GM18520 (cell line): ENCODE measurements around the gene TRPM3.

Experiments used
- ATAC-seq: cut with Tn5 transposase; IDR thresholded peaks from one replicate; pipeline ENCODE4 v1.9.1; 2021; ENCODE audit not compliant: unreplicated experiment

Gene TRPM3

DNA sequence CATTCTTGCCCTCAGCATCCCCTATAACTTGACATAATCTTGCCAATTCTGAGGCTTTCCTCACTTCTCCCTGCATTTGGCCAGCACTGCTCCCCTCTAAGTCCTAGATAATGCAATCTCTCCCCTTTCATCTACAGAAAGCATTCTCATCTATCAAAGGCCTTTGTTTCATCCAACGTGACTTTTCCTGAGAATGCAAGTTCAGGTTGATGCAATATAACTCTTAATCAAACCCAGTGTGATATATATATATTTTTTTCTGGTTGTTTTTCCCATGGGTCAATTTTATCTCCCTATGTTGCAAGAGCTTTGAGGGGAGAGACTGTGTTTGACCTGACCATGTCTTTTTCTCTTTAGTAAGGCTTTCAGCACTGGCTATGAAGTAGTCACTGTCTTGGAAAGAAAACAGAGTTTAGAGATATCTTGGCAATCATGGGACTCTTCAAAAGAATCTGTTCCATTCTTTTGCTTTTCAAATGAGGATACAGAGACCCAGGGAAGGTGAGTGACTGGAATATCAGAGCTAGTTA is 268.6 kb downstream of the TRPM3 start:
- no peak for ATAC-seq

DNA sequence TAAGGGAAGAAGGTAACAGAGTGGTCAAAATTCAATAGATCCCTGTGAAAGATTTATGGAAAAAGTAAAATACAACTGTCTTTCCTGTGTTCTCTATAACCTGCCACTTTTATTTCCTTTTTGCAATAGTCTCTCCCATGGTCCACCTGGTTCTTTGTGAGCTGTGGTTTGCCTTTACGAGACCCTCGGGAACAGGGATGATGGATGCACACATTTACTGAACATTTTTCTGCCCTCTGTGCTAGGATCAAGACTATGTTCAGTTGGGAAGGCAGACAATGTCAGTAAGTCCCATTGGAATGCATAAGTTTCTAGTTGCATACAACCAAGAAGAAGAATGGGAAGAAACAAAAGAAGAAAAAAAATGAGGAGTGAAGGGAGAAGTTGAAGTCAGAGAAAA is 281.2 kb downstream of the TRPM3 start:
- no peak for ATAC-seq

DNA sequence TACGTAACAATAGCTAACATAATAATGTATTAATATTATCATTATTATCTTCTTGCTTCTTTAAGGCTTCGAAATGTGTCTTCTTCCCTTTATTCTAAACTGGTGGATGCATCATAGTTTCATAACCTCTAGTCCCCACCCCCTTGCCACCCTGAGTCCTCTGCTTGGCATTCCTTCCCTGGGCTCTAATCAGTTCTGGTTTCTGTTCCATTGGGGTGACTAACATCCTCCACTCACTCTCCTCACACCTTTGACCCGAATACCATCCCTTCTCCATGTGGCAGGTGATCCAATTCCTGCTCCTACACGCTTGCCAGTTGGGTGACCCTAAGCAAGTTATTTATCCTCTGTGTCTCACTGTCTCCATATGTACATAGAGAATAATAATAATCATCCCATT is 286.1 kb downstream of the TRPM3 start:
- no peak for ATAC-seq

DNA sequence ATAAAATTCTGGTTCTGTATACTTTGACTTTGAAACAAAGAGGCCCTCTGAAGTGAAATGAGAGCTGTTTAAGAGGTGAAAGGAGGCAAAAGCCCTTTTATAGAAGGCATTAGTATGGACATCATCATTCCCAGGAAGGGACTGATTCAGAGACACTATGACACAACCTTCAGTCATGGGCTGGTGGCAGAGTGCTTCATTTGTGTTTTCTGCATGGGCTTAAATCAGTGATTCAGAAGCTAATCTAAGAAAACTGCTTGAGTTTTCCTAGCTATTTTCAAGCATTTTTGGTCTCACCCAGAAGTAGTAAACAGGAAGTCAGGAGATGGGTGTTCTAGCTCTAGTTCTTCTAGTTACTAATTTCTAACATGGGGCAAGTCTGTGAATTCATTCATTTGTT is 288.9 kb downstream of the TRPM3 start:
- no peak for ATAC-seq

DNA sequence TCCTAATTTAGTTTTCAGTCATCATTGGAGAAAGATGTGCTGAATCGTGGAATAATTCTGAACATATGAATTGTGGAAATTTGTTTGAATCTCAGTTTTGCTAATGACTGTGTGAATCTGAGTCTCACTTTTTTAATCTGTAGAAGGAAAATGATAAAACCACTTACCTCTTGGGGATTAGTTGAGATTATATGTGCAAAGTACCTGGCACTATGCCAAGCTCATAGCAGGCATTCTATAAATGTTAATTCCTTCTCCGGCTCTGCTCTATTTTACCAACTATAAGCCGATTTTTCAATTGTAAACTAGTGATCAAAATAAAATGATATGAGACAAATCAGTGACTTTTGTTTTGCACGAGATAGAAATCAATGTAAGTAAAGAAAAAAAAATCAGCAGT is 290.8 kb downstream of the TRPM3 start:
- ATAC-seq: no peak

- ATAC-seq: no peak
Measured at GRCh38 chr9:70829591-70830265, 291.7 kb downstream of the TRPM3 start.

GRCh38 chr9:70826562-70826961 is 294.9 kb downstream of the TRPM3 start:
- no peak for ATAC-seq

DNA sequence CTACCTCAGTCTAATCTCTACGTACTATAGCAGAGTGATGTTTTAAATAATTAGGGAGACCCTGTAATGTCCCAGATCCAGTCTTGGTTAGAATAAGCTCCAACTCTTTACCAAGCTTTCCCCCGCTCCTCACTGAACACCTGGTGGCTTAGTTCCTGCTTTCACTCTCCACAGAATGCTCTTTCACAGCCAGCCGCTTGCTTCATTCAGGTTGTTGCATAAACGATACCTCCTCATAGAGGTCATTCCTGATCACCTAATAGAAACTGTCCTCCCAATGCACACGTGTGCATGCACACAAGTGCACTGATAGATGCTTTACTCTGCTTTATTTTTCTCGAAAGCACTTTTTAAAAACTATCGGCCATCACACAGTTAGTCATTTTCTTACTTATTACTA is 298.1 kb downstream of the TRPM3 start:
- ATAC-seq: no peak

- ATAC-seq: no peak
Measured at GRCh38 chr9:70817311-70817710, 304.1 kb downstream of the TRPM3 start.

DNA sequence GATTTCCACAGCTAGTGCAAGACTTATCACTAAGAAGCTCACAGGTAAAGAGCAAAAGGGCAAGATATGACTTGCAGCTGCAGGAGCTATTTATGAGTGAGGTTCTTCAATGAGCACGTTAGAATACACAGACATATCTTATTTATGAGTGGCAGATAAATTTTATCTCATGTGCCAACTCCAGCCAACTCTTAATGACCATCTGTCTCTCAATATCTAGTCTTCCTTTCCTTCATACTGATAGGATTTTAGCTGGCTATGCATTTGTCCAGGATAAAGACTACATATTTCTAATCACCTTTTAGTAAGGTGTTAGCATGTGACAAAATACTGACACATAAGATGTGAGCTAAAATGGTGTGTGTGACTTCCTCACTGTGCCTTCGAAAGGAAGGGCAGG is 304.5 kb downstream of the TRPM3 start:
- no peak for ATAC-seq

- no peak for ATAC-seq
Measured at GRCh38 chr9:70816316-70816715, 305.1 kb downstream of the TRPM3 start.

DNA sequence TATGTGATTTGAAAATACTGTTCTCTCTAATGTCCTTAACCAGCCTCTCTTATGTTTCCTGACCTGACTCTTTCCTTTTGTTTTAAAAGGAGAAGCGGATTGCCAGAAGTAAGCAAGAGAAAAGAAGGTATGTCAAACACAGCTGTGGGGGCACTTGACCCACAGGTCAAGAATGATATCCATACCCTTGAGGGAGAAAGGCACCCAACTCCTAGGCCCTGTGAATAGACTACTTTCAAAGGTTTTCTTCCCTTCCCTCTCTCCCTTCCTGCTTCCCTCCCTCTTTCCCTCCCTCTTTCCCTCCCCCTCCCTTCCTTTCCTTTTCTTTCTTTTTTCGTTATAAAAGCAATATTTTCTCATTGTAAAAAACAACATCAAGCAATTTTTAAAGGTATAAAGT is 306.8 kb downstream of the TRPM3 start:
- ATAC-seq: no peak

DNA sequence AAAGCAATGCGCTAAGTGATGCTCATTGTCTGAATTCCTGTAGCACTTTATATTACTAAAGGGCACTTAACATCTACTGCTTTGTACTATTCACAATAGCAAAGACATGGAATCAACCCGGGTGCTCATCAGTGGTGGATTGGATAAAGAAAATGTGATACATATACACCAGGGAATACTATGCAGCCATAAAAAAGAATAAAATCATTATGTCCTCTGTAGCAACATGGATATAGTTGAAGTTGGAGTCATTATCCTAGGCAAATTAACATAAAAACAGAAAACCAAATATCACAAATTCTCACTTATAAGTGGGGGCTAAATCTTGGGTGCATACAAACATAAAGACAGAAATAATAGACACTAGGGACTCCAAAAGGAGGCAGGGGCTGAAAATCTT is 308.3 kb downstream of the TRPM3 start:
- ATAC-seq: no peak

- ATAC-seq: no peak
Measured at GRCh38 chr9:70811638-70812037, 309.8 kb downstream of the TRPM3 start.

DNA sequence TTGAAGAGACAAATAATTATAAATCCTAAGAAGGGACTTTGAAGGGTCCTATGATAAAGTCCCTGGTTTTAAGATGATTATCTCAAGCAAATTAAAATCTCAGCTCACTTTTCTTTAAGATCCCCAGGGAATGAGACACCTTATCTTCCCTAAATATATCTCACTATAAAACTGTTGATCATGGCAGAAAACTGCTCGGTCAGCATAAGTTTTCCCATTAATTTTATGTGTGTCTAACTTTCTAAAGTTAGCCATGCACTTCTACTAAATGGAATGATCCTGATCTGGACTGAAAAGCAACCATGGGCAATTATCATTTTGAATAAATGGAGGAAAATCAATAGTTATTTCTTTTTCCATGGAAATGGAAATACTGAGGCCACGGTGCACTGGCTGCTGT is 314.5 kb downstream of the TRPM3 start:
- ATAC-seq: no peak

- no peak for ATAC-seq
Measured at GRCh38 chr9:70805949-70806348, 315.5 kb downstream of the TRPM3 start.

GRCh38 chr9:70802758-70803436 is 318.5 kb downstream of the TRPM3 start:
- ATAC-seq: no peak

DNA sequence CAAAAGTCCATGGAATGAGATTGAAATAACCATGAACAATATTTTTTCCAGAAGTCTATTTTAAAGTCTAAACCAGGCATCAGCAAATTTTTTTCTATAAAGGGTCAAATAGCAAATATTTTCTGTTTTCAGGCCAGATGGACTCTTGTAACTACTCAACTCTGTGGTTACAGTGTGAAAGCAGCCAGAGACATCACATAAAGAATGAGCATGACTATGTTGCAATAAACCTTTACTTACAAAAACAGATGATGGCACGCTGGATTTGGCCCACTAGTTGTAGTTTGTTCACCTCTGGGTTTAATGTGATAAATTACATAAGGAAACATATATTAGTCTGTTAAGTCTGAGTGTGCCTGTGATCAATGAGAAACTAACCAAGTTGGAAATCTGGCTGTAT is 319.2 kb downstream of the TRPM3 start:
- ATAC-seq: no peak

DNA sequence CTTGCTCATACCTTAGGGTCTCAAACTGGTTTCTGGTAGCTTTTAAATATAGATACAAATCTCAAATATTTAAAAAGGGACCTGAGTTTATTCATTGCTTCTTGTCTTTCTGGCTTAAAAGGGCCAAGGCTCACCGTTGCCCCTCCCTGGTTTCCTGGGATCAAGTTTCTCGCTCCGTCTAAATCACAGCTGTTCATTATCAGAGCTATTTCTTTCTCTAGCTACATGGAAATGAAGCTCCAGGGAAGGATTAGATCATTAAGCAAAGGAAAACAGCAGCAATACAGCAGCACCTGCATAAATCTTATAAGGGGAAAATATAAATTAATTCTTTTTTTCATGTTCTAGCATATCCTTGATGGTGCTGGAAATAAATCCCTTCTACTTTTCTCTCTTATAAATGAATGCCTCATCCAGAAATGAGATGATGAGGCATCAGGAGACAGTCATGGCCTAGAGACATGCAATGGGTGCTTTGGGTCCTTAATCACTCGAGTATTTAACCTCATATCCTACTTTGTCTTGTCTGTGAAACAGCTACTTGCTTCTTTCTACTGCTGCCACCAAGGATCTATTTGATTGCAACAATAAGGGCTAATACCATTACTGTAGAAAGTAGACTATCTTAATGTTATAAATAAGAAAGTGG is 320.1 kb downstream of the TRPM3 start:
- no peak for ATAC-seq

DNA sequence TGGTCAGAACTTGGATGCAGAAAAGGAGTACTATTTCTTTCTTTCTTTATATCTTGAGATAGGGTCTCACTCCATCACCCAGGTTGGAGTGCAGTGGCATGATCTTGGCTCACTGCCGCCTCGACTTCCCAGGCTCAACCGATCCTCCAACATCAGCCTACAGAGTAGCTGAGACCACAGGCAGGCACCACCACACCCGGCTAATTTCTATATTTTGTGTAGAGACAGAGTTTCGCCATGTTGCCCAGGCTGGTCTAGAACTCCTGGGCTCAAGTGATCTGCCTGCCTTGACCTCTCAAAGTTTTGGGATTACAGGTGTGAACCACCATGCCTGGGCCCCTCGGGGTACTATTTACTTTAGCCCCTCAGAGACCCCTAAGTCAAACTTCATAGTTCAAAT is 323.4 kb downstream of the TRPM3 start:
- no peak for ATAC-seq

- no peak for ATAC-seq
Measured at GRCh38 chr9:70795841-70796240, 325.6 kb downstream of the TRPM3 start.

GRCh38 chr9:70792796-70793195 is 328.6 kb downstream of the TRPM3 start:
- ATAC-seq: no peak
